Panc1 (cell line): ENCODE data around the gene CTBP1. TPM values are rescaled to one million over a fixed set of nuclear protein-coding genes. Genes with fewer than 3 reads are reported as not detected.

ENCODE experiments used
- ATAC-seq: fragments of 200-7000 bp; cut with Tn5 transposase; 2 replicates; pipeline ENCODE4 v1.9.1; 2020; ENCODE audit warnings: mild to moderate bottlenecking, moderate library complexity
- BruUV-seq: library from RNA; stranded (reverse); fragments of 400-500 nt; replicated peaks from 2 replicates; lab custom pipeline; 2021; lab: Mats Ljungman, UMichigan
- CTCF ChIA-PET: fragments of 300-600 bp; sonication (Branson Sonifier 250); formaldehyde crosslinking; loops from one replicate; lab custom pipeline; 2022; ENCODE audit warnings: antibody characterized with exemption; lab: Charles Lee
- POLR2A ChIA-PET: fragments of 300-600 bp; sonication (Branson Sonifier 250); formaldehyde crosslinking; loops from one replicate; lab custom pipeline; 2022; ENCODE audit warnings: antibody characterized with exemption; lab: Charles Lee
- DNase-seq: peaks from one replicate; pipeline ENCODE4 v3.0.0-alpha.2; 2010; ENCODE audit warnings: low read depth, low spot score
- H3K27ac ChIP-seq: 2 replicates; pipeline ENCODE4 v1.5.1; 2011; ENCODE audit warnings: mild to moderate bottlenecking, low read length, inconsistent platforms
- H3K27me3 ChIP-seq: fragments of 200-500 bp; sonication (Bioruptor generic); 2 replicates; pipeline ENCODE4 v1.6.0; 2014; ENCODE audit warnings: low read length, inconsistent platforms; ENCODE audit not compliant: control insufficient read depth, insufficient read depth
- H3K36me3 ChIP-seq: fragments of 200-500 bp; sonication (Bioruptor generic); 2 replicates; pipeline ENCODE4 v1.5.1; 2014; ENCODE audit warnings: inconsistent platforms, mild to moderate bottlenecking, low read length, moderate library complexity; ENCODE audit not compliant: control insufficient read depth, insufficient read depth
- H3K4me1 ChIP-seq: 2 replicates; pipeline ENCODE4 v1.5.1; 2011; ENCODE audit warnings: inconsistent platforms, mild to moderate bottlenecking, low read length, moderate library complexity; ENCODE audit not compliant: control insufficient read depth, insufficient read depth
- H3K4me3 ChIP-seq, 2 experiments: 2 replicates each; pipeline ENCODE4 v1.5.1; 2011 to 2012; ENCODE audit warnings: low read depth in 2 of 2, low read length in 2 of 2, mild to moderate bottlenecking in 2 of 2, inconsistent platforms in 1 of 2, moderate library complexity in 1 of 2
- H3K9me3 ChIP-seq: fragments of 200-500 bp; sonication (Bioruptor generic); 2 replicates; pipeline ENCODE4 v1.5.1; 2014; ENCODE audit warnings: low read depth, mild to moderate bottlenecking, inconsistent platforms, low read length, moderate library complexity; ENCODE audit not compliant: control insufficient read depth, insufficient read depth
- CTCF ChIP-seq: fragments of 450-650 bp; IDR thresholded peaks from 2 replicates; pipeline ENCODE4 v1.5.1; 2017; ENCODE audit warnings: mild to moderate bottlenecking
- POLR2AphosphoS5 ChIP-seq: IDR thresholded peaks from 2 replicates; pipeline ENCODE4 v1.6.1; 2012; ENCODE audit warnings: mild to moderate bottlenecking, low read depth, low read length, moderate library complexity
- REST ChIP-seq, 2 experiments: IDR thresholded peaks; 2 replicates each; pipeline ENCODE4 v1.6.1; 2011 to 2012; ENCODE audit warnings: low read depth in 2 of 2, control low read depth in 1 of 2, low read length in 1 of 2, mild to moderate bottlenecking in 1 of 2, moderate library complexity in 1 of 2; ENCODE audit not compliant: insufficient read depth in 1 of 2
- SIN3A ChIP-seq: IDR thresholded peaks from 2 replicates; pipeline ENCODE4 v1.6.1; 2012; ENCODE audit warnings: low read depth, mild to moderate bottlenecking, low read length, moderate library complexity, borderline replicate concordance; ENCODE audit not compliant: insufficient read depth
- TCF7L2 ChIP-seq: IDR thresholded peaks from 2 replicates; pipeline ENCODE4 v1.6.1; 2011; ENCODE audit warnings: mild to moderate bottlenecking, low read depth, low read length, inconsistent platforms
- in situ Hi-C: cut with HindIII; loops from 2 replicates; pipeline ENCODE4 v1.10.0; 2016; ENCODE audit warnings: low sequenced_read_pairs, low pct_unique_long_range_greater_than_20kb
- intact Hi-C: fragments of 100-400 bp; cut with micrococcal nuclease; formaldehyde crosslinking; loops from one replicate; pipeline ENCODE4 v1.10.0; 2022; ENCODE audit not compliant: unreplicated experiment
- total RNA-seq: library from RNA; stranded (reverse); gene quantifications from one replicate; pipeline ENCODE4 v1.2.1, GENCODE V29; 2021; ENCODE audit not compliant: unreplicated experiment

The CTBP1 gene
- total RNA-seq, 1 experiment from 2014 or later: 157 TPM

GRCh38 chr4:1230316-1230715, 18.6 kb downstream of the CTBP1 start:
- TF ChIP-seq REST (IDR thresholded peaks at IDR 0.05; ENCODE audit: insufficient read depth in 1 of 2, low read depth in 2 of 2, low read length in 1 of 2) (no peak), TCF7L2 (no peak), POLR2AphosphoS5 (no peak), CTCF (no peak), SIN3A (no peak)
- BruUV-seq: no TSS peak
- no peaks in the 10 kb centered on the region for H3K36me3 ChIP-seq
- no peaks in the 10 kb centered on the region for H3K27me3 ChIP-seq
- in situ Hi-C loops: no loop called here
- no peak for ATAC-seq
- ChIA-PET CTCF (no interaction called here), POLR2A (no interaction called here)
- H3K9me3 ChIP-seq: no peaks in the 10 kb centered on the region
- H3K27ac ChIP-seq: no peak overlapping the region
- intact Hi-C loops: no loop called here
- no peak overlapping the region for H3K4me3 ChIP-seq
- no peak for DNase-seq
- no peaks in the 10 kb centered on the region for H3K4me1 ChIP-seq

- CTCF ChIA-PET: no interaction called here
- DNase-seq (no peak), ATAC-seq (no peak)
- no peak for TF ChIP-seq SIN3A
- no peak for TF ChIP-seq TCF7L2
- no peak for TF ChIP-seq POLR2AphosphoS5
- TF ChIP-seq CTCF: no peak
- no peak for TF ChIP-seq REST (IDR thresholded peaks at IDR 0.05; ENCODE audit: insufficient read depth in 1 of 2, low read depth in 2 of 2, low read length in 1 of 2)
- BruUV-seq: no TSS peak
- intact Hi-C loops (no loop called here), in situ Hi-C loops (no loop called here)
- Histone ChIP-seq H3K4me3 (no peak overlapping the region), H3K27ac (no peak overlapping the region), H3K4me1 (no peaks in the 10 kb centered on the region), H3K9me3 (no peaks in the 10 kb centered on the region), H3K27me3 (no peaks in the 10 kb centered on the region), H3K36me3 (no peaks in the 10 kb centered on the region)
- POLR2A ChIA-PET: no interaction called here
Measured at GRCh38 chr4:1229117-1229849, 19.6 kb downstream of the CTBP1 start.
